GM12891 (cell line): Measurements from ENCODE around the gene PTPRN2.
"Not testable (repeated sequence)": the region's sequence is repeated elsewhere in the genome, so short reads cannot be mapped to it uniquely, and the experiment has no call there.

Experiments
- POLR2AphosphoS5 ChIP-seq: IDR thresholded peaks from 2 replicates; pipeline ENCODE4 v1.6.1; 2011; ENCODE audit warnings: low read depth, low read length, control low read depth
- POU2F2 ChIP-seq: IDR thresholded peaks from 2 replicates; pipeline ENCODE4 v1.6.1; 2011; ENCODE audit warnings: low read depth, mild to moderate bottlenecking, control low read depth, low read length, moderate library complexity

GRCh38 chr7:157489870-157490269 lies 1097.8 kb downstream of the PTPRN2 start:
- not testable (repeated sequence) for TF ChIP-seq POLR2AphosphoS5, POU2F2
